Central memory CD4-positive, alpha-beta T cell (primary cell): ENCODE measurements around the gene SHB.

ENCODE experiments used
- DNase-seq: peaks from one replicate; pipeline ENCODE4 v3.0.0; 2022

SHB gene

DNA sequence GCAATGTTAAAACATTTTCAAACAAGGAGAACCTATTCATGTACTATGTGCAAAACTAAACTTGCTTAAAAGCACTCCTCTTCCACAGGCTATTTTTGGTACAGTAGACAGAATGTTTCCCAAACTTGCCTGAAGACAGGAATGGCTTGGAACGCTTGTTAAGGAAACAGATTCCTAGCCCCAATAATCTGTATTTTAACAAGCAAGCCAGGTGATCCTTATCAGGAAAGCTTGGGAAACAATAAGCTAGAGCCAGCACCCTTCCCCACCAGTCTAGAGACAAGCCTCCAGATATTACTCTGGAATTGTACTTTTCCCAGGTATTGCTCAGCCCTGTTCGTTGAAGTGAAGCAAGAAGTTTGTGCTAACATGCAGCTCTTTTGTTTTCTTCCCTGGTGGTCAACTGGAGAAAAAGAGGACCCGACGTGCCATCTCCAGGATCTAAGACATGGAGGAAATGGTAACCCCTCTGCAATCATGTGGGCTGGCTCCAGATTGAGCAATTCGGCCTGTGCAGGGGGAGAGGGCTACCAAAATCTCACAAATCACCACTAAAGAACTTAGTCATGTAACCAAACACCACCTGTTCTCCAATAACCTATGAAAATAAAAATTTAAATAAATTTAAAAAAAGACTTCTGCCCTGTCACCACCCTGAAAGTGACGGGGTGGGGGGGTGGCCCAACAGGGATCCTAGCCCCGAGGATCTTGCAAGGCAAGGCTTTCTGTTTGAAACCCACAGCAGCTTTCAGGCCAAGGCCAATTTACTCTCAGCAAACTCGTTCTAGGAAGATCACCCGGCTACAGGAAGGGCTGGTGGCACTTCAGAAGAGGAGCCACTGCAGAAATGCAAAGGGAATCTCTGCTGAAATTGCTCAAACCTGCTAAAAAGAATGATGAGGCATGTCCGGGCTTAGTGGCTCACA lies 48.6 kb downstream of the SHB start:
- DNase-seq, result no peak

DNA sequence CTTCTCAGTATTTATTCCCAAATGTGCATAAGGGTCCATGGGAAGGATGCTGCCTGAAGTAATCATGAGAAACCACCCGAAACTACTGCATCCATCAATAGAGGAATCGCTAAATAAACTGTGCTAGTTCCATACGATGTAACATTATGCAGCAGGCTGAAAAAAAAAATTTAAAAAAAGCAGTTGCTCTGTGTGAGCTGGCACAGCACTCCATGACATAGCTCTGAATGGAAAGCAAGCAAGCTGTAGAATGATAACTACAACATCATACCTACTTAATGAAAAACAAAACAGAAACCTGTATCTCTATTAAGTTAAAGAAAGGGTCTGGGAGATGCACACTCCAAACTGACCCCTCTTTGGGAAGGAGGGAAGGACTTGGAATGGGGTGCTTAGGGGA lies 49.3 kb downstream of the SHB start:
- no peak for DNase-seq

DNA sequence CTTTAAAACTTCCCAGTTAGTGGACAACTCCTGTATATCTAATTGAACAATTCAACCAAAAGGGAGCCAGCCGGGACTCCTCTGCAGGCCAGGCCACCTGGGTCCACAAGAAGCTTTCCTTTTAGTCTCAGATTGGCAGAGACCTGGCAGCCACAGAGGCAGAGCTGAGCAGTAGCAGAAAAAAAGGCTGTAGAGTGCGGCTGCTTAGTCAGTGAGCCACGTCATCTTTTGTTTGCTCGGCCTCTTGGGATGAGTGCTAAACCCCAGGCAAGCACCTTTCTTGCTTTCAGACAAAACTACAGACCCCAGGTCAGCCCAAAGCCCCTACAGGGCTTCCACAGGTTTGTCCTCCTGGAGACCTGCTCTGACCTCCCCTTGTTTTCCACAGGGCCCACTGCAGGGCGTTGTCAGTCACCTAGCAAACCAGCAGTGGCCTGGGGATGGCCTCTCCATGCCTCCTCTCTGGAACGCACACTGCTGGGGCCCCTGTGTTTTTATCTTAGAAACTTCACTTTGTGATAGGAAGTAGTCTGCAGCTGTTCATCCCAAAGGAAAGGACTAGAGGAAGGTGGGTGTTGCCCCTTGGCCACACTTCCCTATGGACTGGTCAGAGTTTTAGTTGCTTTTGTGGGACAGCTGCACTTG lies 49.9 kb downstream of the SHB start:
- no peak for DNase-seq

DNA sequence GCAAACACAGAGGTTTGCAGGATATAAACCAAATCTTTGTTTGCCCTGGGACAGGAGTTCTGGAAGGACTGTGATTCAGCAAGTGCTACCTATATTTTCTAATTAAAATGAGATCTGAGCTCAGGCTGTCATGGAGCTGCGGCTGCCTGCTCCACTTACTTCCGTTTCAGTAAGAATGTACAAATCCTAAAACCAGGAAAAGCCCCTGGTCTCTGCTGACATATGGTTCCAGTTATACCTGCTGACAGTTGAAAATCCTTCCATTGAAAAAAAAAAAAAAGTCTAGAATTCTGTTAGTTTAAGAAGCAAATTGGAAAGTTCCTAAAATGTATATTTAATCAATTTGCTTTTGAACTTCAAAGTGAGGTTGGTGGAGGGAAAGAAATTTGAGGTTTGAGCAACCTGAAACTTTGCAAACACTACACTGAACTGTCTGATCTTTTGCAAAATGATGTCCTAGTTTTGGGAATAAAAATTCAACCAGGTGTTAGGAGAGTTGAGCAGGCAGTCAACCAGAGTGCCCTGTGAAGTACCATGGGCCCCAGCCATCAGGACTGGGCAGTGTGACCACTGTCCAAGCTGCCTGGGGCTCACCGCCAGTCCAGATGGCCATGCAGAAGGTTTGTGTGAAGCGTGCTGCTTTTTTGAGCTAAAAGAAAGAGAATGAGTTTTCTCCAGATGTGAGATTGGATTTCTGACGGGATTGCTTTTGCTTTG lies 50.6 kb downstream of the SHB start:
- no peak for DNase-seq

DNA sequence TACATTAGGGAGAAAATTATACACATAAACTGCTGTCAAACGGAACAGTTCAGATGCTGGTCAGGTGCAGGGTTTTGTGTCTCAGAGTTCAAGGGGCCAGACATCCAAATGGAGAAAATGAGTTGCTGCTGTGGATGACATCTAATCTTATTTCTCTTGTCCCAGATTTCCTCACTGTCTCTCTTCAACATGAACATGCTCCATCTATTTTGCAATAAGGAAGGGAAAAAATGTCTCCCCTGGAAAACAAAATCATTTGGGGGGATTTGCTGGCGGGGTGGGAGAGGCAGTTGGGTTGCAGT lies 51.2 kb downstream of the SHB start:
- no peak for DNase-seq

DNA sequence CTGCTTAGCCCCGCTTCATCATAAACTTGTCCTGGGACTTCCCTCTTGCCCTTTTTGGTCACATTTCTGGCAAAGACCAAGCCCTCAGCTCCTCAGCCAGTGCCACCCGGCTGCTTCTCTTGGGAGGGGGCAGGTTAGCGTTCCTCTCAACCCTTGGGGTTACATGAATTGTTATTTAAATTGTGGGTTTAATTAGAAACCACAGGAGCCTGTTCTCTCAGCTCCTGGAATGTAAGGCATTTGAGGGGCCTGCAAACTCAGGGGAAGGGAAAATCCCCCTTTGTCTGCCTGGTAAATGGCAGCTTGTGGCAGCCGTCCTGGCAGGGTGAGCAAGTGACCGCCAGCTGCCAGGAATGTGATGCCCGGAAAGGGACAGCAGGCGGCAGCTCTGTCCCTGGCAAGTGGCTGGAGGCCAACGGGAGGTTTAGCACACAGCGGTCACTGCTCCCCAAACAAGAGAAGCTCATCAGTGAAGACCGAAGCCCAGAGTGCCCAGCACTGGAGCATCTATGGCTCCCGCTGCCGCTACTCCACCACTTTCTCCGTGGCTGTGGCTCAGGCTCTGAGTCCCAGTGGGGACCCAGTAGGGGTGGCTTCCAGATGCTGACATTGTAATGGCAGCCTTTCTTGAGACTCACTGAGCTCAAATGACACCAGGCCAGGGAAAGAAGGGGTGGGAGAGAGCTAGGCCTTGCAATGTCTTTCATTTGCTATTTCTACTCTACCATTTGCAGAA lies 51.7 kb downstream of the SHB start:
- no peak for DNase-seq

DNA sequence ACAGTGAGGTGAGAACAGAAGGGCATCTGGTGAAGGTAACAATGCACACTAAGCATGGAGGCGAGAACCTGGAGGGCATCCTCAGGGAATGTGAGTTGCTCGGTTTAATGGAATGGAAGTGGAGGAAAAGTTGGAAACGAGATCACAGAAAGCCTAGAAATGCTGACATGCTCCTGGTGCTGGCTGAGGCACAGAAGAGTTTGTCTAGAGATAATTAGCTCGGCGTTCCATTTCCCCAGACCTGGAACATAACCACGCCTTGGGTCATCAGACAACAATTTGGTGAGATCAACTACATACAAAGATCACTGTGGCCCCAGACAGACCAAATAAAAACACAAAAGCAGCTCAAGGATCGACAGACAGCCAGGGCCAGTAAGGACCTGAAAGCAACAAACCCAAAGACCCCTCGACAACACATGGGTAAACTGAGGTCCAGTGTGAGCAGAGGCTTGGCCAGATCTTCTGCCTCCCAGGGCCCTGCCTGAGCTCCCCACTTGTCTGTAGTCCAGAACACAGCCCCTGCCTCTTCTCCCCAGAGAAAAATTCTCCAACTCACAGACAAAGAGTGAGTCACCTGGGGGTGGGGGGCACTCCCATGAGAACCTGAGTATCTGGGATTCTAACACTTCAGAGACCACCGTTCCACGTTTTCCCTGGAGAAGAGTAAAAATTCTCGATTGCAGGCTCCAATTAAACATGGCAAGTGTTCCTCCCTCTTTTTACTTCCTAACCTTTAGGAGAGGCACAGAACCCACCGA lies 52.5 kb downstream of the SHB start:
- no peak for DNase-seq

DNA sequence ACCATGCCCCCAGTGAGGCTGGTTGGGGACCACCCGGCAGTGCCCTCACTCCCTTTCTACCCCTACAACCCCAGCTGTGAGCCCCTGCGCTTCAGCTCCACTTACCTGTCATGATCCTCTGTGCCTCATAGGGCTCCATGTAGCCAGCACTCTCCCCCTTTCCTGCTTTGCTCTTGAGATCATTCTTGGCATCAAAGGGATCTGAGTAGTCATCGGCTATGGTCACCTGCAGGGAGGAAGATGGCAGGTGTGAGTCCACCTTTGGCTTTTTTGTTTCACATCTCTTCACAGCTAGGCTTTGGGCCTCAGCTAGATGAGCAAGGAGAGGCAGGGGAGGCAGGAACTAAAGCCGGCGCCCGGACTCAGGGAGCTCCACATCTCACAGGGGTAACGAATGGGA lies 53.1 kb downstream of the SHB start:
- no peak for DNase-seq

DNA sequence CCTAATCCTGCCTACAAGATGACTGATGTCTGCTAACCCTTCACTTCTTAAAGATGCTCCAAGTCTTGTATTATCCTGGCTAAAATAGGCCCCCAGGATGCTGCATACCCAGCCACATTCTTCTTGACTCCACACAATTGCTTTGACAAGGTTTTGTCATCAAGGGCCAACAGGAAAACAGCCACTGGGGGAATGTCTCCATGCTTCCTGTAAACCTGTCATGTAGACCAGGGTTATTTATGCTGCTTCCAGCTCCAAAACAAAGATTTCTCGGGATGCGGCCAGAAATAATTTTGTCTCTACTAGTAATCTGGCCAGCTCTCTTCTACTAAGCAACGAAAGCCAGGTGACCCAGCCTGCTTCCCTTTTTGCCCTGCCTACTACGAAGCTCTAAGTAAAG lies 53.8 kb downstream of the SHB start:
- no peak for DNase-seq

DNA sequence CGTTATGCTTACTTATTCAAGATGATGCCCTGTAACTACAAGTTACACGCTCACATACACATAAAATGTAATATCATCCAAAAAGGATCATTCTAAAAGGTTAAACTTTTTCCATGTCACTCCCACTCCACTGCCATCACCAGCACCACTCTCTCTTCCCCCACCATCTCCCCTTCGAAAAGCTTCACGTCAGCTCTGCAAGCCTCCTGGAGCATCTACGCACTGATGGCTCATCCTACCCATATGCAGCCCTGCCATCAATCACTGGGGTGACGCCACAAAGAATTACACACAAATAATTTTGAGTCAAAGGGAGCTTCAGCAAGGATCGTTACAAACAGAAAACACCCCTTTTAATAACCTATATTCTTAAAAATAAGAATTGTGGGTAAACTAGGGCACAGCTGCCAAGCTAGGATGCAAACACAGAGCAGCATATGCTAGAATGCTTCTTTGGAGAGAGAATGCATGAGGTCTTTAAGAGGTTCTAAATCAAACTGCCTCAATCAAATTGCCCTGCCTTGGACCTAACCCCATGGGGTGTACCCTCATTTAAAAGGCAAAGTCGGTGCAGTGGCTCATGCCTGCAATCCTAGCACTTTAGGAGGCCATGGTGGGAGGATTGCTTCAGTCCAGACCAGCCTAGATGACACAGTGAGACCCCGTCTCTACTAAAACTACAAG lies 56.1 kb downstream of the SHB start:
- no peak for DNase-seq

DNA sequence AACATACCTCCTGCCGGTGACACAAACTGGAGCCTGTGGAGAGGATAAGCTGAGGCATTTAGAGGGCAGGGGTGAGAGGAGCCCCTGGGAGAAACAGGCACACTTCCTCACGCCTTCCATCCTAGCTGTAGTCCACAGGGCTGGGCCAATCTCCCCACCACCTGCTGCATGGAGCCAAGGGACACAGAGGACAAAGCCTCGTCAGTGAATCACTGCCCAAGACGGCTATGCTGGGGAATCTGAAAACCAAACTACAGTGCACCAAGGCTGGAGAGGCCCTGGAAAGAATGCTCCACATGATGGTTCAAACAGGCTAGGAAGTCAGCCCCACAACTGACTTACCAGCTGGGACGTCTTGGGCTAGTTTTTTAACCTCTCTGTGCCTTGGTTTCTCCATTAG lies 57.0 kb downstream of the SHB start:
- DNase-seq, result no peak

DNA sequence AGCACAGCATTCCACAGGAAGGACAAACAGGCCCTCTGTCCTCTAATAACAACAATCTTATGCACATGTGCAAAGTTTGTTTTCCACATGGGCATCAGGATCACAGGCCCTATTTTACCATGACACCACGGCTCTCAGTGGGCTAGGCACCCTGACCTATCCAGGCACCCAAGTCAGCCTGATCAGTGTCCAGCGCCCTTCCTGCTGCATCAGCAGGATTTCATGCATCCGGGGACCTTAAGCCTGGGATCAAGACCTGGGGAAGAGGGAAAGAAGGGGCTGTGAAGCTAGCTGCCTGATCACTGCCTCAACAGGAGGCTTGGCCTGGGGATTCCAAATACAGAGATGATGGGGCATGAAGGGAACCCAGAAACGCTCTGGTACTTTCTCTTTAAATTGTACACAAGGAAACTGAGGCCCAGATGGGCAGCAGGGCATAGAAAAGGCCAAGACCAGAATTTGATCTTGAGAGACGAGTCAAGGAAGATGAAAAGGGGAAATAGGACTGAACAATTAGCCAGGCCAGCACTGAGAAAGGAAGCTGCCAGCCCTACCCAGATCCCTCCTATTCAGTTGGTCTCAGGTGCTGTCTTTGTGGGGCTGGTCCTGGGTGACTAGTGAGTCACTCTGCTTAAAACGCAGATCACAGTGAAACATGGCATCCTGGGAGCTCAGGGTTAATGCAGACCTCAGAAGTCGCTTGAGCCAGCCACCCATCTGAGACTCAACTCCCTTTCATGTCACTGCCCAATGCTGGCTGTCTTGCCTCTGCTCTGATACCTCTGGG lies 57.9 kb downstream of the SHB start:
- DNase-seq, result no peak

DNA sequence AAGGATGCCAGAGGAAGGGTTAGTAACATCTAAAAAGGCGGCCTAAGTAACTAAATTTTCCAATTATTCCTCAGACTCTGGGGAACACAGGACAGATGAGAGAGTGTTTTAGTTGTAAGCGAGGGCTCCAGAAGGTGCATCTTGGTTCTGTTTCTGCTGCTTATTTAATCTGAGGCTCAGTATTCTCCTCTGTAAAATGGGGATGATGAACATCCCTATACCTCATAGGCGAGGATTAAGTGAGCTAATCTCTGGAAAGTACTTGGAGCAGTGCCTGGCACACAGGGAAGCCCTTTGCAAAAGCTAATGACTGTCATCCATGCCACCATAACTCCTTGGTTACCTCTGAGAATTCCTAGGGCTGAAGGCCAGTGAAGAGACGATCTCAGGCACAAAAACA lies 59.0 kb downstream of the SHB start:
- DNase-seq, result no peak

DNA sequence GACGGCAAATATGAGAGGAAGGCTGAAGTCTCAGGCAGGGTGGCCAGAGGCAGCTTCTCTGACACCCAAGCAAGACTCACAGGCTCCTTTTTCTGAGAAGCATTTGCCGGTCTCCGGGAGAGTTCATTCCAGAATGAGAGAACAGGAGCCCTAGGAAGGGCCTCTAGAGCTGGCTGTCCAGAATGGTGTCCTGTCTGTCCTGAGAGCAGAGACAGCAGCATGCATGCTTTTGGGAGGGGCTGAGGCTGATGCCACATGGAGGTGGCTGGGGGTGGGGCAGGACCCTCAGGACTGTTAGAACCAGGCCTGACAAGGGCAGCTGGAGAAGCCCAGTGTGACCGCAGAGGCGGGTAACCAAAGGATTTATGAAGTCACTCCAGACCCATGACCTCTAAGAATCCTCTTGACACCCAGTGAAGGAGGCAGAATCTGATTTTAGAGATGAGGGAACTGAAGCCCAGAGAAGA lies 60.0 kb downstream of the SHB start:
- no peak for DNase-seq

DNA sequence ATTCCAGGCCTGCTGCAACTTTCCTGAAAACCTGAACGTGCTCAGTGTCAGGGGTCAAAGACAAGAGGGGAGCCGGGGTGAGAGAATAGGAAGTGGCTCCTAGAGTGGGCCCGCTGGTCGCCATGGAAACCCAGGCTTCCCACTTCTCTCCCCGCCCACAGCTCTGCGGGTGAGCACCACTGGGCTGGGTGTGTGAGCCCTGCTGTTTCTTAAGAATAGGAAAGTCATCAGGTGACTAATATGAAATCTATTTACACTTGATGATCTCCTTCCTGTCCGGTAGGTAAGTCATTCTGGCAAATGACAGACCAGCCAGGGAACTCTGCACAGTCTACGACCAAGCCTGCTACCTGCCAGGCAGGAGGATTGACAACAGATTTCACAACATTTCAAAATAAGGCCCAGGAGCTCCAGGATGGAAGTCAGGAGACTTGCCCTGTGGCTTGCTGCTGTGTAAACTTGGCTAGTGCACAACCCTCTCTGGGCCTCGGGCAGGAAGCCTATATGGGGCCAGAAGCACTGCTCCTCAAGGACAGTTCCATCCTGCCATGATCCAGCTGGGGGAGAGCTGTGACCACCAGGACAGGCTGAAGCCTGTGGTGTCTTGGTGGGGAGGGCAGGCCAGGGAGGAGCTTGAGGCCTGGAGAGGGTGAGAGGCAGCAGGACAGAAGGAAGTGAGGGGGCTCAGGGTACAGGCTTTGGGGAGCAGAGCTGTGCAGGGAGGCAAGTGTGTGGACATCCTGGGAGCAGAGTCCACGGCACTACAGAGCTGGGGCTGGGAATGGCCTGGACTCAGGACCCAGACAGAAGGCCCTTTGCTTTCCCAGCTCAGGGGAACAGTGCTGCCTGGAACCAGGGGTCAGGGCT lies 60.6 kb downstream of the SHB start:
- no peak for DNase-seq

DNA sequence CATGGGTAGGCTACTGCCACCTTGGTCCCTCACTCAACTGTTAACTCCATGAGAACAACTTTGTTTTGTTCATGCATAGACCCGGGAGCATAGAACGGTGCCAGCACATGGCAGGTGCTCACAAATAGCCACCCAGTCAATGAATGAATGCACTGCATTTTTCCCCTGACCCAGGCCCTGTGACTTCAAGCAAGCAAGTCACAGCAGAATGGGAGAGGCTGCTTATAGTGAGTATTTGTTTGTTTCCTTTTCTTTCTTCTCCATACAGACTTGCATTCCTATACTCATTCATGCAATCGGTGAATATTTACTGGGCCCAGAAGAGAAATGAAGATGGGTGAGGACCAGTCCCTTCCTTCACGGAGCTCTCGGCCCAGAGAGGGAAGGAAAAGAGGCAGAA lies 62.0 kb downstream of the SHB start:
- no peak for DNase-seq

DNA sequence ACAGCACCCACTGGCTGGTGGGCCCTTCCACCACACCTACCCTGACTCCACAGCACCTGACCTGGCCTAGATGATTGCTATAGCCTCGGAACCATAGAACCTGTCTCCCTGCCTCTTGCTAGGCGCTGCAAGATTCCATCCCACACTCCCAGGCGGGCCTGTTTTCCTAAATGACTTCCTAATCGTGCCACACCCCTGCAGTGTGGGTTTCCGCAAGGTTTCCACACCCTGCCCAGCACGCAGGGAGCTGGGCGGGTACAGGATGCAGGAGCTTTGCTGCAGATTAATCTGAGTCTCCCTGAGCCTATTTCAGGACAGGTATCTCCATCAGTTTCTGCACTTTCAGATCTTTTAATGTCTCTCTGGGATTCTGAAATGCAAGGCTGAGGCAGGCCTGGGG lies 62.9 kb downstream of the SHB start:
- DNase-seq, result no peak

DNA sequence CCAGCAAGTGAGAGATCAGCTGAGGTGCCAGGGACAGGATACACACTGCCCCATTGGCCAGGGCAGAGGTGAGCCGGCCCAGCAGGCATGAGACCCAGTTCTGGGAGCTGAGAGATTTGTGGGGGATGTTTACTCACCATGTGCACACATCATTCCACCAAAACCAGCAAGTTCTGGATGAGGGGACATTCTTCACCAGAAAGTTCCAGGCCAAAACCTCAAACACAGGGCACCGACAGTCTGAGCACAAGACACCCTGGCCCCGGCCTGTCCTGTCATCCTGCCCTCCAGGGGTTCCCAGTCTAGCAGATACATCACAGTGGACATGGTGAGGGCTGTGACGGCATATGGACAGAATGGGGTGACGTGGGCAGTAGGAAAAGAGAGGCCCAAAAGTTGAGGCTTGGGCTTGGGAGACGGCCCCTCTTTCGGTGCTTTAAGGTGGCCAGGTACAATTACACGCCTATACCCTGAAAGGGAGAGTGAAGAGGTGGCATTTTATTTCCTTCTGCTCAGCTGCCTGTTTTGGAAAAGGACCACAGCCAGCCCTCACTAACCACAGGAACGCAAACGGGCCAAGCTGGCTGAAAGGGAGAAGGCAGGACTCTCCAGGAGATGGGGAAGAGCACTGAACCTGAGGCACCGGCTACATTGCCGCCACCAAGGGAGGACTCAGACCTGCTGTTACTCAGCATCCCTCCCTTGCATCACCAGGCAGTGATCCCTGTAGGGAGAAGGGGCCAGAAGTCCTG lies 64.0 kb downstream of the SHB start:
- DNase-seq, result no peak
